OCI-LY1 (cell line): Measurements from ENCODE around the gene RDH14.

Experiments
- H2AFZ ChIP-seq: fragments of 200-600 bp; sonication (generic), shearing (Covaris generic); 2 replicates; pipeline ENCODE4 v1.6.0; 2014; ENCODE audit warnings: antibody characterized with exemption, mild to moderate bottlenecking, low read length
- H3F3A ChIP-seq: fragments of 200-600 bp; sonication (generic), shearing (Covaris generic); 2 replicates; pipeline ENCODE4 v1.6.0; 2014; ENCODE audit warnings: mild to moderate bottlenecking, antibody characterized with exemption, low read length, moderate library complexity; ENCODE audit not compliant: insufficient read depth
- H3K27ac ChIP-seq: fragments of 200-600 bp; sonication (generic); 2 replicates; pipeline ENCODE4 v1.5.1; 2014; ENCODE audit warnings: low read length, mixed run types, mild to moderate bottlenecking, low read depth; ENCODE audit not compliant: poor library complexity, severe bottlenecking
- H3K27me3 ChIP-seq: fragments of 200-600 bp; sonication (generic); 2 replicates; pipeline ENCODE4 v1.6.0; 2014; ENCODE audit warnings: antibody characterized with exemption, mild to moderate bottlenecking, low read length, moderate library complexity; ENCODE audit not compliant: insufficient read depth
- H3K36me3 ChIP-seq: fragments of 200-600 bp; sonication (generic); 2 replicates; pipeline ENCODE4 v1.6.1; 2014; ENCODE audit warnings: mild to moderate bottlenecking, antibody characterized with exemption, low read length, moderate library complexity, mixed read lengths; ENCODE audit not compliant: insufficient read depth
- H3K4me1 ChIP-seq: fragments of 200-600 bp; sonication (generic); 2 replicates; pipeline ENCODE4 v1.5.1; 2014; ENCODE audit warnings: mild to moderate bottlenecking, low read length, moderate library complexity; ENCODE audit not compliant: insufficient read depth, severe bottlenecking
- H3K4me2 ChIP-seq: fragments of 200-600 bp; sonication (generic), shearing (Covaris generic); 2 replicates; pipeline ENCODE4 v1.6.1; 2014; ENCODE audit warnings: low read length
- H3K4me3 ChIP-seq: fragments of 200-600 bp; sonication (generic); 2 replicates; pipeline ENCODE4 v1.5.1; 2014; ENCODE audit warnings: low read length, low read depth, mild to moderate bottlenecking, mixed read lengths; ENCODE audit not compliant: poor library complexity, severe bottlenecking
- H3K79me2 ChIP-seq: fragments of 200-600 bp; shearing (Covaris generic); 2 replicates; pipeline ENCODE4 v1.6.1; 2016; ENCODE audit warnings: mixed run types, low read length, mixed read lengths; ENCODE audit not compliant: insufficient read depth
- H3K9ac ChIP-seq: fragments of 200-600 bp; sonication (generic), shearing (Covaris generic); 2 replicates; pipeline ENCODE4 v1.6.1; 2014; ENCODE audit warnings: mild to moderate bottlenecking, low read length, mixed read lengths
- H3K9me2 ChIP-seq: fragments of 200-600 bp; sonication (generic), shearing (Covaris generic); 2 replicates; pipeline ENCODE4 v1.6.1; 2014; ENCODE audit warnings: low read depth, mild to moderate bottlenecking, low read length, mixed read lengths
- H3K9me3 ChIP-seq: fragments of 200-600 bp; shearing (Covaris generic); 2 replicates; pipeline ENCODE4 v1.6.1; 2014; ENCODE audit warnings: low read length, mixed read lengths
- H4K20me1 ChIP-seq: fragments of 200-600 bp; sonication (generic), shearing (Covaris generic); 2 replicates; pipeline ENCODE4 v1.6.0; 2016; ENCODE audit warnings: mild to moderate bottlenecking, low read length; ENCODE audit not compliant: insufficient read depth
- CTCF ChIP-seq: fragments of 200-600 bp; sonication (generic), shearing (Covaris generic); IDR thresholded peaks from 2 replicates; pipeline ENCODE4 v1.5.1; 2017; ENCODE audit warnings: mild to moderate bottlenecking, antibody characterized with exemption, low read length, moderate library complexity, mixed read lengths
- EZH2 ChIP-seq: fragments of 200-600 bp; sonication (generic), shearing (Covaris generic); IDR thresholded peaks from 2 replicates; pipeline ENCODE4 v1.8.0; 2017; ENCODE audit warnings: borderline replicate concordance, mixed run types, mild to moderate bottlenecking, antibody characterized with exemption, low read length, moderate library complexity, mixed read lengths

The RDH14 gene

GRCh38 chr2:18551623-18552022 lies 8.8 kb downstream of the RDH14 start:
- Histone ChIP-seq H3K27me3 (no peaks in the 10 kb centered on the region), H3K36me3 (peaks cover 13% of the 10 kb centered on the region), H4K20me1 (no peaks in the 10 kb centered on the region), H3K9me2 (no peaks in the 10 kb centered on the region), H3K79me2 (no peaks in the 10 kb centered on the region), H3K4me1 (no peaks in the 10 kb centered on the region), H3K4me3 (no peak overlapping the region), H2AFZ (no peak overlapping the region), H3K9ac (no peak overlapping the region), H3K9me3 (no peaks in the 10 kb centered on the region), H3K4me2 (no peak overlapping the region), H3K27ac (no peak overlapping the region), H3F3A (no peaks in the 10 kb centered on the region)
- TF ChIP-seq CTCF = no peak
- TF ChIP-seq EZH2 = no peak

GRCh38 chr2:18551169-18551568 lies 9.3 kb downstream of the RDH14 start:
- Histone ChIP-seq H3K36me3 (peaks cover 13% of the 10 kb centered on the region), H2AFZ (no peak overlapping the region), H3K4me2 (no peak overlapping the region), H3K9me2 (no peaks in the 10 kb centered on the region), H3K79me2 (no peaks in the 10 kb centered on the region), H3K27me3 (no peaks in the 10 kb centered on the region), H3K4me3 (no peak overlapping the region), H3F3A (no peaks in the 10 kb centered on the region), H4K20me1 (no peaks in the 10 kb centered on the region), H3K4me1 (no peaks in the 10 kb centered on the region), H3K9ac (no peak overlapping the region), H3K27ac (no peak overlapping the region), H3K9me3 (no peaks in the 10 kb centered on the region)
- TF ChIP-seq EZH2 (no peak), CTCF (no peak)

- H3K36me3 ChIP-seq = peaks cover 8% of the 10 kb centered on the region
- H3K4me3 ChIP-seq = no peak overlapping the region
- H3K27ac ChIP-seq = no peak overlapping the region
- TF ChIP-seq CTCF (no peak), EZH2 (no peak)
- no peaks in the 10 kb centered on the region for H3K79me2 ChIP-seq
- no peaks in the 10 kb centered on the region for H3K27me3 ChIP-seq
- no peaks in the 10 kb centered on the region for H3K9me3 ChIP-seq
- no peaks in the 10 kb centered on the region for H3K4me1 ChIP-seq
- no peaks in the 10 kb centered on the region for H3F3A ChIP-seq
- no peak overlapping the region for H3K4me2 ChIP-seq
- no peaks in the 10 kb centered on the region for H4K20me1 ChIP-seq
- H3K9me2 ChIP-seq = no peaks in the 10 kb centered on the region
- no peak overlapping the region for H2AFZ ChIP-seq
- no peak overlapping the region for H3K9ac ChIP-seq
These were observed 10.0 kb downstream of the RDH14 start for GRCh38 chr2:18550433-18550832.
